T-helper 1 cell treated with Interleukin-12 subunit alpha and Interleukin-12 subunit beta and Interleukin-4 antibody, amounts not matched to agents 30 ng/mL and 1 ng/mL, for 36 hours (primary cell): ENCODE results near the gene TEX22. TPM values are rescaled to one million over a fixed set of nuclear protein-coding genes. Genes with fewer than 3 reads are reported as not detected.
"Not testable (repeated sequence)": the region's sequence is repeated elsewhere in the genome, so short reads cannot be mapped to it uniquely, and the experiment has no call there.

Experiments used
- intact Hi-C: fragments of 100-400 bp; cut with micrococcal nuclease; formaldehyde crosslinking; loops from one replicate; pipeline ENCODE4 v1.15.1; 2024
- total RNA-seq: library from RNA; stranded (reverse); gene quantifications from 2 replicates; pipeline ENCODE4 v1.2.3, GENCODE V29; 2022

The TEX22 gene, protein sequence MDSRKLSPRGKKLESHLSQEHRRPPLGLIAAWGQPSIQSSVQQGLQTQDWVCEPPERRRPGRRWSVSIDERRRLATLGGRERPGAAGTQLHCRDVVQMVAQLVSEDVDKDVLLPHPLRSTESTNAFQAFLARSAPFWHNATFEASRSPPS
- 4.3 and 4.5 TPM in 2 replicates for total RNA-seq

- intact Hi-C loops = loop anchor here (1.0 kb wide), 3 partner anchors 17 to 93 kb away; partner anchors contain the start of gene TEDC1
Measured at GRCh38 chr14:105398044-105398725, at the start of gene TEX22. TSS of gene TEX22 (plus strand) at chr14:105398538. CDS start at chr14:105399341, 803 bp downstream.

DNA sequence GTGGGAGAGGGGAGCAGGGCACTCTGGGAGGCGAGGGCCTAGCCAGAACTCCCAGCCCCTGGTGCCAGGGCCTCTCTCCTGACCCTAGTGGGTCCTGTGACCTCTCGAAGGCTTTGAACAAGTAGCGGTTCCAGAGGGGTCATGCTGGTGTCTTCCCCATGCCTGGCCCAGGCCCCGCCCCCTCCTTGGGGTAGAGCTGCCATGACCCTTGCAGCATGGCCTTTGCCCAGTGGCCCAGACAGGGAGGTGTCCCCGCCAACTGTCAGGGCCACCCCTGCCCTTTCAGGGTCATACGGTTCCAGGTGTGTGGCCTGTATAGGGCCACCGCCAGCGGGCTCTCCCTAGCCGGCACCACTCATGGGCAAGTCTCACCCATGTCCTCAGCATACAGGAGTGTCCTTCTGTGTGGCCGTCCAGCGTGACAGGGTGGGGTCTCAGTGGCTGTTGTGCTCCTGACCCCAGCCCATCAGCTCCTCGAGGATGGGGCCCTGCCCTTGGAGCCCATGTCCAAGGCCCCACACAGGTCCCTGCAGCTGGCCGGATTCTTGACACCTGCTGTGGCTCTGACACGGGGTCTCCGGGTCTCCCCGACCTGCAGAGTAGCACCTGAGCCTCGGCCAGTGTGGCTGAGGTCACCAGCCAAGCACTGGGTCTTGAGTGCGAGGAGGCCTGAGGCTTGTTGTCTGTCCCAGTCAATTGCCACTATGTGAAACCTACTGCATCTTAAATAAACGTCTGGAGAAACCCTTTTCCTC lies 49.2 kb upstream of the TEX22 start:
- intact Hi-C loops = no loop called here

DNA sequence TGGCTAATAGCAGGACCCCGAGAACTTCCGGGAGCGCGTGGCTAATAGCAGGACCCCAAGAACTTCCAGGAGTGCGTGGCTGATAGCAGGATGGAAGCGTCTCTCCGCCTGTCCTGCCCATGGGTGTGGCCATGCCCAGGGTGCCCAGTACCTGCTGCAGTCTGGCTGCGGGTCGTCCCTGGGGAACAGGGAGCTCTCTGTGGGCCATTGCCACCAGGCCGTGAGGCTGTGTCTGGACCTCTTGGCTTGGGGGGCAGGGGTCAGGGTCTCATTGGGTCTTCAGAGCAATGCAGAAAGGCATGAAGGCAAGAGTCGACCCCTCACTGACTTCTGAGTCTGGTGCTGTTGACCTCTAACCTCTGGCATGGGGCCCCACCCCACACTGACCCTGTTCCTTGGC lies 48.3 kb upstream of the TEX22 start:
- intact Hi-C loops = no loop called here

GRCh38 chr14:105350450-105351244 lies 47.7 kb upstream of the TEX22 start:
- intact Hi-C loops = no loop called here

- intact Hi-C loops = no loop called here
Measured at GRCh38 chr14:105351410-105351809, 46.9 kb upstream of the TEX22 start.

DNA sequence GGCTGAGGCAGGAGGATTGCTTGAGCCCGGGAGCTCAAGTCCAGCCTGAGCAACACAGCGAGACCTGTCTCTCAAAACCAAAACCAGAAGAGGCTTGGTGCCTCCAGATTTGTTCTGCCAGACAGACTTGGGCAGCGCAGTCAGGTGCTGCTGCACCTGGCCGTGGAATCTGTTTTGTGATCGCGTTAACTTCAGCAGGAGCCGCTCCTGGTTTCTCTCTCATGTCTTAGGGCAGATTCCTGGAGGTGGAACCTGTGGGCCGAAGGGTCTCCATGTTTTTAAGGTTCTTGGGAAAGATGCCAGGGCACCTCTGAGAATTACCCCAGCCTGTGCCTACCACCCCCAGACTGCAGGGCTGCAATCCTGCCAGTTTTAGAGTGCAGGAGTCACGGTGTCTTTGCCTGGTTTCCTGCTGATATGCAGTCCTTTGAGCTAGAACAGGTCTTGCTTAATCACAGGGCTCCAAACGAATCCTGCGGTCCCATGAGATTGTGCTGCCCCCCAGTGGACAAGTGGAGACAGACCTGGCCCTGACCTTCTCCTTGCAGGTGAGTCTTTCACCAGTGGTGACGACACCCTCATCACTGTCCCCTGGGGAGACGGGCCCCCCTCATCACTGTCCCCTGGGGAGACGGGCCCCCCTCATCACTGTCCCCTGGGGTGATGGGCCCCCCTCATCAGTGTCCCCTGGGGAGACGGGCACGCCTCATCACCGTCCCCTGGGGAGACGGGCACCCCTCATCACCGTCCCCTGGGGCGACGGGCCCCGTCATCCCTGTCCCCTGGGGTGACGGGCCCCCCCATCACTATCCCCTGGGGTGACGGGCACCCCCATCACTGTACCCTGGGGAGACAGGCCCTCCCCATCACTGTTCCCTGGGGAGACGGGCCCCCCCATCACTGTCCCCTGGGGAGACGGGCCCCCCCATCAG lies 46.2 kb upstream of the TEX22 start:
- intact Hi-C loops = loop anchor here (1.0 kb wide), 8 partner anchors 38 to 456 kb away; partner anchors contain the start of genes BRF1, GPR132 and PACS2

DNA sequence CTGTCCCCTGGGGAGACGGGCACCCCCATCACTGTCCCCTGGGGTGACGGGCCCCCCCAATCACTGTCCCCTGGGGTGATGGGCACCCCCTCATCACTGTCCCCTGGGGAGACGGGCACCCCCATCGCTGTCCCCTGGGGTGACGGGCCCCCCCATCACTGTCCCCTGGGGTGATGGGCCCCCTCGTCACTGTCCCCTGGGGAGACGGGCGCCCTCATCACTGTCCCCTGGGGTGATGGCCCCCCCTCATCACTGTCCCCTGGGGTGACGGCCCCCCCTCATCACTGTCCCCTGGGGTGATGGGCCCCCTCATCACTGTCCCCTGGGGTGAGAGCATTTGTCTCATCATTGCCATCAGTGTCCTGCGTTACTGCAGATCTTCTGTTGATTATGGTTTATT lies 45.2 kb upstream of the TEX22 start:
- intact Hi-C loops = no loop called here

DNA sequence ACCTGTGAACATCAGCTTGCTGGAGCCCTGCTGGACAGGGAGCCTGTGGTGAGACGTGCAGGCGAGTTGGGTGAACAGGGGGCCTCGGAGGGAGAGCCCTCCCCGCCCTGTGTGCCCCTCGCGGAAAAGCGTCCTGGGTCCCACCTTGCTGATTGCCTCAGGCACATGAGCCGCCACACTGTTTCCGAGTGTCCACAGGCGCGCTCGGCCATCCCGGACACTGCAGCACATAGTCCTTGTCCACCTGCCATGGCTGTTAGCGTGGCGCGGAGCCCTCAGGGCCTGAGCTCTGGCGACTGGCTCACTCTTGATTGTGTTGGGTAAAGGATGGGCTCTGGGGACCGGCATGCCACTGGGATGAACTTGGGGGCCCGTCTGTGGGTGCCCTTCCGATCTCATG lies 43.8 kb upstream of the TEX22 start:
- intact Hi-C loops = no loop called here

DNA sequence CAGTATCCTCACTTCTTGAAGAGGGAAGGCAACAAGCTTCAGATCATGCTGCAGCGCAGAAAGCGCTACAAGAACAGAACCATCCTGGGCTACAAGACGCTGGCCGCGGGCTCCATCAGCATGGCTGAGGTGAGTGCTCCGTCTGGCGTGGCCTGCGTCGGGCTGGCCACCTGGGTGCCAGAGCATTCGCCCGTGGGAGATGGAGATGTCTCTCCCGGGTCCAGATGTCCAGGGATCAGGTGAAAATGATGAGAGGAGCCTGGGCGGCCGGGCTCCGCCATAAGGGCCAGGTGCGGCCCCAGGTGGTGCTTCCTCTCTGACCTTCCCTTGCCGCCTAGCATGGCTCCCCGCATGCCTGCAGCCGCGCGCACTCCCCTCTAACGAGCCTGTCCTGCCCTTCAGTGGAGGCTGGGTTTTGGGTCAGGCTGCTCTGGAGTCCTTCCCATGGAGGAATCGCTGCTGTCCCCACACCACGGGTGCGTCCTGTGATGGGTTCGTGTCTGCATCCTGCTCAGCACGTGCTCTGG lies 43.2 kb upstream of the TEX22 start:
- intact Hi-C loops = no loop called here

GRCh38 chr14:105355850-105356604 lies 42.3 kb upstream of the TEX22 start:
- intact Hi-C loops = no loop called here

DNA sequence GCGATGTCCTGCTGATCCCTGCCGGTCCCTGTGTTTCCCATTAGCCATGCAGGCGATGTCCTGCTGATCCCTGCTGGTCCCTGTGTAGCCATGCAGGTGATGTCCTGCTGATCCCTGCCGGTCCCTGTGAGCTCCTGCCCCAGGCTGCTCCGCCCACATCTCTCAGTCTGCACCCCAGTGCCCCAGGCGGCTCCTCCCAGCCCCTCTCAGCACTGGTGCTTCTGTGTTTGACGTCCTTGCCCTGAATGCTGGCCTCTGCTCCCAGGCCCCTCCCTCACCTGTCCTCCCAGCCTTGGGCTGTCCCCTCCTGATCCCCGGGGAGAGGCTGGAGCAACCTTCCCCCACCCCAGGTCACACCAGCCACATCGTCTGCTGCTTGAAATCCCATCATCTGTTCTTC lies 41.4 kb upstream of the TEX22 start:
- intact Hi-C loops = no loop called here

DNA sequence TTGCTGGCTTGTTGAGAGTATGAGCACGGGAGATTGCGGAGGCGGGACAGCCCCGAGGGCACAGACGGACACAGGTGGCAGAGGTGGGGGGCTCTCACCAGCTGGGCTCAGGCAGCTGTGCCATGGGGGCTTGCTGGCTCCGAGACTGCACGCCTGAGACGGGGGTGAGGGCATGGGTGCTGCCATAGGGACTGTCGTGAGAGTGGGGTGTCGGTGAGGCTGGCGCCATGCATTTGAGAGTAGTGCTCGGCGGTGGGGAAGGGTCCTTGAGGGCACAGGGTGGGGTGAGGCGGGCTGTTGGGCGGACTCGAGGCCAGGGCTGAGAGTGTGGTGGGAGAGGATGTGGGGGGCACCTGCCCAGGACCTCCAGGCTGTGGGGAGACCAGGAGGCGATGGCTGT lies 40.7 kb upstream of the TEX22 start:
- intact Hi-C loops = no loop called here

DNA sequence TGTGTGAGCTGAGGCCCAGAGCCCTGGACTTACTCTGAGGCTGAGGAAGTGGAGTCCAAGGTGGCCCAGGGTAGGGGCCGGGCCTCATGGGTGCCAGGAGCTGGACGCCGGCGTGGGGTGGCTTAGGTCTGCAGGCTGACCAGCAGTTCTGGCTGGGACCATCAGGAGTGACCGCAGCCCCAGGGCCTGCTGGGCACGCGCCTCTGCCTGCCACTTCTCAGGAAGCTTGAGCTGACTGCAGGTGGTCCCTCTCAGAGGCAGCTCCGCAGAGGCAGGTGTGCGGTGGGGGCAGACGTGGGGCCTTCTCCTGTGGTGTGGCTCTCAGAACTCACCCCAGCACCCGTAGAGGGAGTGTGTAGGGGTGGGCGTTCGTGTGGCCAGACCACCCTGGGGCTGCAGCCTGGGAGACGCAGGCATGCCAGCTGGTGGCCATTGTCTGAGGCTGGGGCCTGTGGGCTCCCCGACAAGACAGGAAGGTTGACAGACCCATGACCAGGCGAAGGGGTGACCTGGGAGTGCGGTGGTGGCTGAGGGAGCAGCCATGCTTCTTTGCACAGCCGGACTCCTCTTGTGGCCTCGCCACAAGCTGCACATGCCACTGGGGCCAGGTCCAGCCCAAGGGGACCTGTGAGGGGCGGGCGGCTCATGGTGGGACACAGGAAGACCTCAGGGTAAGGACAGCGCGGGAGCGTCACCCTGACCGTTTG lies 40.0 kb upstream of the TEX22 start:
- intact Hi-C loops = no loop called here

- intact Hi-C loops = no loop called here
Measured at GRCh38 chr14:105358943-105359342, 39.4 kb upstream of the TEX22 start.

- intact Hi-C loops = not testable (repeated sequence)
Measured at GRCh38 chr14:105361412-105361811, 36.9 kb upstream of the TEX22 start.

- intact Hi-C loops = no loop called here
Measured at GRCh38 chr14:105363847-105364708, 34.3 kb upstream of the TEX22 start.

DNA sequence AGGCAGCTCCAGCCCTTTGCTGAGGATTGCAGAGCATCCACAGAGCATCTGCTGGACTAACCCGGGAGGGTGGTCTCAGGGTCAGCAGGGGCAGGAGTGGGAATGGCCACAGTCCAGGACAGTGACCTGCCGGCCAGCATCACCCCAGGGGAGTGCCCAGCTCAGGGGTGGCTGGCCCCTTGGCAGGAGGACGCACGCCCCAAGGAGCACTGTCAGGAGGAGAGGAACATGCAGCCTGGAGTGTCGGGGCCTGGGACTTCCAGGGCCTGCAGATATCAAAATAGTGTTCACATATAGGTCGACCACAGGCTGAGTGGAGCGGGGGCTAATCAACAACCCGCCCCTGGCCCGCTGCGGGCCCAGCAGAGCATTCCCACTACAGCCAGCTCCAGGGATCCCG lies 33.2 kb upstream of the TEX22 start:
- intact Hi-C loops = no loop called here

DNA sequence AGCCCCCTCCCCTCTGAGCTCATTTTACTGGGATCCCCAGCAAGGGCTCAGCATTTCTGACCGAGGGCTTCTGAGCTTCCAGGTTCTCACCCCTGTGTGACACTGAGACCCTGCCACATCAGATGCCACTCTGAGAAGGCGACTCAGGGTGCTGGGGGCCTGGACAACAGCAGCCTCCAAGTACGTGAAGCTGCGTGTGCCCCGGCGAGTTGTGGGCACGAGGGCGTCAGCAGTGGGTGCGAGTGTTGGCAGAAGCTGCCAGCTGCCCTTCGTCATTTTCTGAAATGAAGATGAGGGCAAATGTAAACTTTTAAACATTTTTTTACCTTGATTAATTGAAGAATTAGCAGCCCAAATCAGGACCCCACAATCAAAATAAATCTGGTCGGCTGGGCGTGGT lies 32.7 kb upstream of the TEX22 start:
- intact Hi-C loops = no loop called here
